HK-2 (cell line): Measurements from ENCODE around the gene SLC25A53.
"Not testable (repeated sequence)": the region's sequence is repeated elsewhere in the genome, so short reads cannot be mapped to it uniquely, and the experiment has no call there.

ENCODE experiments used
- DNase-seq: peaks from one replicate; pipeline ENCODE4 v3.0.0-alpha.2; 2018; ENCODE audit not compliant: unreplicated experiment

SLC25A53 gene

GRCh38 chrX:104075778-104076445 is 80.9 kb downstream of the SLC25A53 start, which contains the start of gene TMSB15C:
TSS of gene TMSB15C (minus strand) at chrX:104076236.
- not testable (repeated sequence) for DNase-seq

DNA sequence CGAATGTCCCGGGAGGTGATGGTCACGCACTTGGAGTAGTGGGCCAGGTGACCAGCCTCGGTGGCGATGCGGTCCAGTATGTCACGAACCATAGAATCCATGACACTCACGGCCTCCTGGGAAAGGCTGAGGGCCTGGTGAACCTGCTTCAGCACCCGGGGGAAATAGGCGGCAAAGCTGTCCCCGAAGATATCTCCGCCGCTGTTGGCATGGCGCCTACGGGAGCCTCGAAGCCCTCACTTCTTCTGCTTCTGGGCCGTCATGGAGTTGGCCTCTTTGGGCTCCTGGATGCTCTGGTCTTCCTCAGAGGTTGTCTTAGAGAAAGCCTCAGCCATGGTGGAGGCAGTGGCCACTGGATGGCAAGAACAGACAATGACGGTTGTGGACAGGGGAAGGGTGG is 94.2 kb downstream of the SLC25A53 start:
- DNase-seq, result not testable (repeated sequence)

DNA sequence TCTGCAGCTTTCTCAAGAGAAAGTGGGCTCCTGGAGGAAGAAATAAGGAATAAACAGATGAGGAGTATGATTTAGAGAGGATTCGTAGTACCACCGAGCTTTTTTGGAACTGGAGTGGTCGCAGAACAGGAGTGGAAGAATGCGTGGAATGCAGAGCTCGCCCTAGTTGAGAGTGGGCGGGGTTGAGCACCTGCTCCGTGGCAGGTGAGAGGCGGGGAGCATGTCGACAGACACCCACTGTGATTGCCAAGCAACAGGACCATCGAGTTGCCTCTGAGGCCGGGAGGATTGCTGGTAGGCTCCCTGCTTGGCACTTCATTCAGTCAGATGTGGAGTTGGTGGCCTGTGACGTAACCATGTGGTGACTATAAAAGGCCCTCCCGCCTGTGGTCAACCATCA is 101.9 kb downstream of the SLC25A53 start:
- not testable (repeated sequence) for DNase-seq
